Kidney glomerular epithelial cell (primary cell): ENCODE measurements around the gene HOXD8.

Experiments
- DNase-seq: peaks from one replicate; lab custom pipeline; 2025; lab: John Stamatoyannopoulos, UW

HOXD8 gene

GRCh38 chr2:176103742-176104315 lies 25.7 kb upstream of the HOXD8 start:
- no peak for DNase-seq

- peak; percentile 57 for DNase-seq
Observed at GRCh38 chr2:176104316-176105077, 25.0 kb upstream of the HOXD8 start.

GRCh38 chr2:176105078-176105729 lies 24.3 kb upstream of the HOXD8 start:
- no peak for DNase-seq

- no peak for DNase-seq
Observed at GRCh38 chr2:176105730-176106580, 23.6 kb upstream of the HOXD8 start.

- no peak for DNase-seq
Observed at GRCh38 chr2:176106581-176107539, 22.6 kb upstream of the HOXD8 start, which contains the start of gene HOXD11. Gene HOXD11, plus strand, starts transcription at chr2:176107280. Its CDS starts 76 bp downstream, at chr2:176107356.

DNA sequence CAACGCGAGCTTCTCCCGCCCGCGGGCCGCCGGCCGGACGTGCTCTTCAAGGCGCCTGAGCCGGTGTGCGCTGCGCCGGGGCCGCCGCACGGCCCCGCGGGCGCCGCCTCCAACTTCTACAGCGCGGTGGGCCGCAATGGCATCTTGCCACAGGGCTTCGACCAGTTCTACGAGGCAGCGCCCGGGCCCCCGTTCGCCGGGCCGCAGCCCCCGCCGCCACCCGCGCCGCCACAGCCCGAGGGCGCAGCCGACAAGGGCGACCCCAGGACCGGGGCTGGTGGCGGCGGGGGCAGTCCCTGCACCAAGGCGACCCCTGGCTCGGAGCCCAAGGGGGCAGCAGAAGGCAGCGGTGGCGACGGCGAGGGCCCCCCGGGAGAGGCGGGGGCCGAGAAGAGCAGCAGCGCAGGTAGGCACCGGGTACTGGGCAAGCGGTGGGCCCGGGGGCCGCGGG lies 21.7 kb upstream of the HOXD8 start:
- no peak for DNase-seq

- no peak for DNase-seq
Observed at GRCh38 chr2:176109192-176109901, 20.2 kb upstream of the HOXD8 start.

DNA sequence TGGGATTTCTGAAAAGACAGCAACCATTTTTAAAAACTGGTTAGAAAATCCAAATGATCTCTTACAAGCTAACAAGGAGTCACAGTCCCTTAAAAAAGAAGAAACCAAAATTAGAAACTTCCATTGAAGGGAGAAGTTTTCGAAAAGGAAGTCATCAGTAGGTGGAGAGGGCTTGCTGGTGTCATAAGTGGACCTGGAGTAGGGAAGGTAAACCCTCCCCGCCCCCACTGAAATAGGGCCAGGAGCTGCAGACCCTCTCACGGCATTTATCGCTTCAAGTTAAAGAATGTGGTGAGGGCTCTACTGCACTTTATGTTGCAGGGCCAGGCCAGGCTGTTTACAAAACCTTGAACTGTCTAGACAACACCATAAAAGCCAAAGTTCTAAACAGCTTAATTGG lies 19.6 kb upstream of the HOXD8 start:
- DNase-seq, result no peak

GRCh38 chr2:176110415-176111308 lies 18.8 kb upstream of the HOXD8 start:
- no peak for DNase-seq

DNA sequence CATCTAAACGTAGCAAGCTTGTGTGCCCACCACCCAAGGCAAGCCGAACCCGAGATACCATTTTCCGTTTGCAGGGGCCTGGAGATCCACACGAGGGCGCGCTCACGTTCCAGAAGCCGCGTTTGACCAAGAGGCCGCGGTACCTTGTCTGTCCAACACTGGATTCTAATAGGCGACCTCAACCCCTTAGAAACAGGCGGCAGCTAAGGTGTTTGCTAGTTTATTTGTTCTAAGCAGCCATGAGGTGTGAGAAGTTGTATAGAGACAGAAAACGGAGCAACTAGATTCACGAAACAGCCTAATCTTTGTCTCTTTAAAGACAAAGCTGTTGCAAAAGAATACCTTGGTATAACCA lies 18.2 kb upstream of the HOXD8 start:
- peak; percentile 81 for DNase-seq

DNA sequence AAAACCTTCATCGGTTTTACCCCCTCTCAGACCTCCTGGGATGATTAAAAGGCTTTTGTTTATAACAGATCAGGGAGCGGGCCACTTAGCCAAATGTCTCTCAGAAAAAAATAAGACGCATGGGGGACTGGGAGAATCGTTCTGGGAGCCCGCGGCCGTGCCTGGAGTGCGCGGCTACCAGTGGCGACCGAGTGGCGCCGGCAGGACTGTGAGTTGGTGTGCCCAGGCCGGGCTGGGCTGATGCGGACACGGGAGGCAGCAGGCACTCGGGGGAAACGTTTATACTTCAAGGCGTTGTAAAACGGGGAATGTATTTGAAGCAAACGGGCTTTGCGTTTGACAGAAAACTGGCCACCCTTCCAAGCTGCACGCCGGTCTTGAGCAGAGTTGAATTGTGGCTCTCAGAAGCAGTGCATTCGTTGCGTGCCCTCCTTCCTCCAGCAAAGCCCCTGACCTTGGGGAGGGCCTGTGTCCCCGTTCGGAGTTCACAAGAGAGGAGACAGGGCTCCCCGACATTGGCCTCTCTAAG lies 17.6 kb upstream of the HOXD8 start:
- no peak for DNase-seq

- no peak for DNase-seq
Observed at GRCh38 chr2:176112375-176113302, 16.9 kb upstream of the HOXD8 start.

GRCh38 chr2:176114120-176114929 lies 15.2 kb upstream of the HOXD8 start:
- no peak for DNase-seq

GRCh38 chr2:176114930-176115625 lies 14.4 kb upstream of the HOXD8 start:
- no peak for DNase-seq

GRCh38 chr2:176115883-176116813 lies 13.4 kb upstream of the HOXD8 start, which contains the start of gene HOXD10:
Gene HOXD10, plus strand, starts transcription at chr2:176116778. Its CDS starts 56 bp downstream, at chr2:176116834.
- peak; percentile 68 for DNase-seq
